Measurements from ENCODE around the gene PSMG4. TPM values are rescaled to one million over a fixed set of nuclear protein-coding genes. Genes with fewer than 3 reads are reported as not detected.

Gene PSMG4
- total and polyA plus RNA-seq, 2 of the 8 experiments (the other 6 are each of a cell fraction or from before 2014, with no cell fraction given): 40.6 to 113 TPM

DNA sequence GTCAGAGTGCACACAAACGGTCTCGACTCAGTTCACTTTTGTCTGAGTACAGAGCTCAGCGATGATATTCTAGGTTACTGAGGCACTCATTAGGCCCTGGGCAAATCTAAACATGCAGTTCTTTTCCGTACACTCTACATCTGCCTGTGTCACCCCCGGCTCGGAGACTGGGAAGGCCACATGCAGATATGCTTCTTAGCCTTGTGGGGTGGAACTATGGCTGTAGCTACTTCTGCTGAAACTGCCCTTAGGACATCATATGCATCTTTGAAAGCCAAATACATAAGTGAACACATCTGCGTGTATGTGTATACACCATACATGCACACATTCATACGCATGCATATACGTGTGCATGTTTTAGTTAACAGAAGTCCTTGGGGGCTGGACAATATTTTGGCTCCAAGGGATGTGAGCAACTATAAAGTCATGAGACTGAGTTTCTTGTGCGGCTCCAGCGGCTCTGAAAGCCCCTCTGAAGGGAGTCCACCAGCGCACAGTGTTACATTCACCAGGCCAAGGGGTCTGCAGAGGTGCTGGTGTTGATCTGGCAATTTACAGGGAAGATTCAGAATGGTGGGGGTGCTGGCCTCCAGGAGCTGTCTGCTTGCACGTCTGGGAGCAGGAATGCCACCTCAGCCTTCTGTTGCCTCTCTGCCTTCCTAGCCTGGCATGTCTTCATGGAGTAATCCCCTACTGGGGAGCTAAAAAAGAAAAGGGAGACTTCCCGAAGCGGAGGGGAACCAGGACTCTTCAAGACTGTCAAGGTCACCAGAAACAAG lies 31.6 kb downstream of the PSMG4 start:
- Histone ChIP-seq H3K36me3 (ENCODE audit: control insufficient read depth in 2 of 4, insufficient read depth in 4 of 4, low read length in 3 of 4) (peaks cover 0 to 4% (median 0%) of the 10 kb centered on the region in 4 experiments; a peak in 2 of 8 replicates), H3K4me1 (replicated peaks in 1 of 4; ENCODE audit: control insufficient read depth in 3 of 4, insufficient read depth in 4 of 4, low read length in 3 of 4) (no peaks in the 10 kb centered on the region; a peak in 1 of 7 replicates), H3K14ac (ENCODE audit: insufficient read length) (no peak overlapping the region), H3K27me3 (replicated peaks in 1 of 4; ENCODE audit: control insufficient read depth in 3 of 4, extremely low read depth in 1 of 4, insufficient read depth in 3 of 4, low read length in 3 of 4) (no peaks in the 10 kb centered on the region), H2AK5ac (ENCODE audit: low read depth, low read length) (no peak overlapping the region), H2BK15ac (ENCODE audit: low read length) (no peak overlapping the region), H2BK5ac (ENCODE audit: low read depth, low read length) (no peak overlapping the region), H3K23ac (ENCODE audit: insufficient read length) (no peak overlapping the region), H3K9me3 (ENCODE audit: insufficient read depth in 2 of 2, low read depth in 1 of 2, low read length in 1 of 2) (no peaks in the 10 kb centered on the region), H3K4me2 (ENCODE audit: insufficient read depth in 1 of 2, low read depth in 2 of 2, low read length in 2 of 2) (no peak overlapping the region), H3K79me1 (ENCODE audit: low read depth, low read length) (no peaks in the 10 kb centered on the region), H3K23me2 (ENCODE audit: low read depth, low read length) (no peaks in the 10 kb centered on the region), H3K4ac (replicated peaks; ENCODE audit: insufficient read length, low read depth, low read length) (no peak overlapping the region), H2BK120ac (replicated peaks; ENCODE audit: low read depth, low read length) (no peak overlapping the region), H3K18ac (ENCODE audit: extremely low read depth, low read length) (no peak overlapping the region), H4K20me1 (replicated peaks in 1 of 2; ENCODE audit: control insufficient read depth in 1 of 2, insufficient read depth in 2 of 2, low read length in 2 of 2) (no peaks in the 10 kb centered on the region), H3K27ac (ENCODE audit: low read depth, low read length) (no peak overlapping the region), H4K8ac (ENCODE audit: extremely low read depth, insufficient read depth, low read length) (peak overlapping the region; percentile 35; the same call in 1 of the 2 replicates), H4K91ac (replicated peaks; ENCODE audit: insufficient read length, low read length) (no peak overlapping the region), H2BK20ac (ENCODE audit: low read length) (no peak overlapping the region), H2AFZ (ENCODE audit: low read length) (no peak overlapping the region), H3K9ac (replicated peaks in 1 of 4; ENCODE audit: extremely low read depth in 1 of 4, low read depth in 3 of 4, low read length in 3 of 4) (no peak overlapping the region), H2BK12ac (ENCODE audit: low read depth, low read length) (no peak overlapping the region), H3K79me2 (ENCODE audit: control insufficient read depth in 1 of 2, insufficient read depth in 2 of 2, low read length in 2 of 2) (no peaks in the 10 kb centered on the region), H3K4me3 (ENCODE audit: extremely low read depth in 1 of 4, insufficient read depth in 2 of 4, low read depth in 3 of 4, low read length in 4 of 4) (no peak overlapping the region), H4K5ac (ENCODE audit: insufficient read length, low read depth, low read length) (no peak overlapping the region), H3K56ac (replicated peaks; ENCODE audit: insufficient read length, low read depth, low read length) (no peak overlapping the region)
- FAIRE-seq (no peak), DNase-seq (ENCODE audit: low read depth in 1 of 2, low spot score in 2 of 2) (no peak)
- CTCF ChIA-PET (ENCODE audit: partially characterized antibody): interaction anchor here (1.1 to 2.8 kb wide), 11 partner anchors 8 to 443 kb away, joined by 4 to 17 read pairs (median 7); no protein-coding TSS in a partner anchor
- WGBS, 2 experiments (ENCODE audit: extremely low coverage in 1 of 2, insufficient coverage in 1 of 2, insufficient read length in 1 of 2, insufficient replicate concordance in 2 of 2, low coverage in 1 of 2, low lambda C conversion rate in 2 of 2, missing lambda C conversion rate in 1 of 2): 94% methylated on average over 15 of the region's 15 CpGs; no CpG with 5 or more reads in 1 of the 2 experiments
- POLR2A ChIA-PET (ENCODE audit: partially characterized antibody): interaction anchor here (0.7 kb wide), 1 partner anchor 106 kb away, joined by 3 read pairs; no protein-coding TSS in a partner anchor

Data from H1 (cell line).